PC-9 (cell line): Measurements from ENCODE around the gene NOS1AP. TPM values are rescaled to one million over a fixed set of nuclear protein-coding genes. Genes with fewer than 3 reads are reported as not detected.

Source experiments
- BruUV-seq: library from RNA; stranded (reverse); fragments of 400-500 nt; replicated peaks from 2 replicates; lab custom pipeline; 2021; lab: Mats Ljungman, UMichigan
- CTCF ChIA-PET: fragments of 300-600 bp; sonication (Branson Sonifier 250); formaldehyde crosslinking; loops from one replicate; lab custom pipeline; 2022; ENCODE audit warnings: antibody characterized with exemption; lab: Charles Lee
- POLR2A ChIA-PET: fragments of 300-600 bp; sonication (Branson Sonifier 250); formaldehyde crosslinking; loops from one replicate; lab custom pipeline; 2022; ENCODE audit warnings: antibody characterized with exemption; ENCODE audit not compliant: unreplicated experiment; lab: Charles Lee
- DNase-seq, 2 experiments: peaks; one replicate each; pipeline versions ENCODE4 v3.0.0 to v3.0.0-alpha.2; 2015 to 2022; ENCODE audit warnings: mixed read lengths in 1 of 2
- H2AFZ ChIP-seq: fragments of 200-600 bp; sonication (generic); 2 replicates; pipeline ENCODE4 v1.8.1; 2017; ENCODE audit warnings: antibody characterized with exemption
- H3F3A ChIP-seq: fragments of 200-600 bp; sonication (generic); 2 replicates; pipeline ENCODE4 v1.8.1; 2017; ENCODE audit warnings: antibody characterized with exemption, mild to moderate bottlenecking, low read depth; ENCODE audit not compliant: insufficient read depth
- H3K27ac ChIP-seq: fragments of 200-600 bp; sonication (generic); 2 replicates; pipeline ENCODE4 v1.6.1; 2016; ENCODE audit warnings: mixed run types
- H3K27me3 ChIP-seq: fragments of 200-600 bp; sonication (generic); 2 replicates; pipeline ENCODE4 v1.6.1; 2016; ENCODE audit warnings: low read depth, mixed run types; ENCODE audit not compliant: insufficient read depth
- H3K36me3 ChIP-seq: fragments of 200-600 bp; sonication (generic); 2 replicates; pipeline ENCODE4 v1.6.1; 2016; ENCODE audit warnings: low read depth, mixed run types
- H3K4me1 ChIP-seq: fragments of 200-600 bp; sonication (generic); replicated peaks from 2 replicates; pipeline ENCODE4 v1.6.1; 2016; ENCODE audit warnings: mixed run types; ENCODE audit not compliant: insufficient read depth
- H3K4me2 ChIP-seq: fragments of 200-600 bp; sonication (generic); 2 replicates; pipeline ENCODE4 v1.6.1; 2017; ENCODE audit warnings: mixed run types
- H3K4me3 ChIP-seq: fragments of 200-600 bp; sonication (generic); 2 replicates; pipeline ENCODE4 v1.6.1; 2016; ENCODE audit warnings: mixed run types
- H3K79me2 ChIP-seq: fragments of 200-600 bp; sonication (generic); 2 replicates; pipeline ENCODE4 v1.6.1; 2017; ENCODE audit warnings: low read depth, mixed run types
- H3K9me2 ChIP-seq: fragments of 200-600 bp; sonication (generic); 2 replicates; pipeline ENCODE4 v1.8.1; 2017; ENCODE audit warnings: mild to moderate bottlenecking; ENCODE audit not compliant: insufficient read depth
- H3K9me3 ChIP-seq: fragments of 200-600 bp; sonication (generic); 2 replicates; pipeline ENCODE4 v1.8.1; 2016; ENCODE audit warnings: low read depth; ENCODE audit not compliant: insufficient read depth
- H4K20me1 ChIP-seq: fragments of 200-600 bp; sonication (generic); 2 replicates; pipeline ENCODE4 v1.8.1; 2017; ENCODE audit not compliant: insufficient read depth
- CTCF ChIP-seq: fragments of 200-600 bp; sonication (generic); conservative IDR thresholded peaks from 2 replicates; pipeline ENCODE4 v1.6.1; 2017; ENCODE audit warnings: mixed run types, antibody characterized with exemption, mild to moderate bottlenecking, moderate library complexity
- EZH2 ChIP-seq: fragments of 200-600 bp; sonication (generic); IDR thresholded peaks from 2 replicates; pipeline ENCODE4 v1.8.0; 2017; ENCODE audit warnings: antibody characterized with exemption, low read depth
- intact Hi-C: fragments of 100-400 bp; cut with micrococcal nuclease; formaldehyde crosslinking; loops from one replicate; pipeline ENCODE4 v1.10.0; 2022; ENCODE audit not compliant: unreplicated experiment
- total RNA-seq: library from RNA; stranded (reverse); gene quantifications from 2 replicates; pipeline ENCODE4 v1.2.3, GENCODE V29; 2021

Gene NOS1AP
- total RNA-seq, 1 experiment from 2014 or later, result 9.9 TPM

GRCh38 chr1:162363823-162364222 lies 294.3 kb downstream of the NOS1AP start:
- Histone ChIP-seq H3K4me3 (no peak overlapping the region), H3F3A (no peaks in the 10 kb centered on the region), H3K79me2 (no peaks in the 10 kb centered on the region), H2AFZ (no peak overlapping the region), H3K27ac (no peak overlapping the region), H3K27me3 (no peaks in the 10 kb centered on the region), H3K4me1 (no peaks in the 10 kb centered on the region), H4K20me1 (no peaks in the 10 kb centered on the region), H3K9me3 (no peaks in the 10 kb centered on the region), H3K9me2 (no peaks in the 10 kb centered on the region), H3K4me2 (no peak overlapping the region), H3K36me3 (no peaks in the 10 kb centered on the region; the same call in 1 of the 2 replicates)
- BruUV-seq, result no TSS peak
- intact Hi-C loops, result no loop called here
- TF ChIP-seq CTCF (no peak), EZH2 (no peak)
- ChIA-PET POLR2A (no interaction called here), CTCF (no interaction called here)
- DNase-seq, result no peak

- Histone ChIP-seq H3K4me1 (no peaks in the 10 kb centered on the region), H2AFZ (no peak overlapping the region), H4K20me1 (no peaks in the 10 kb centered on the region), H3K4me3 (no peak overlapping the region), H3K9me2 (no peaks in the 10 kb centered on the region), H3K9me3 (no peaks in the 10 kb centered on the region), H3K79me2 (no peaks in the 10 kb centered on the region), H3K4me2 (no peak overlapping the region), H3K27ac (no peak overlapping the region), H3K36me3 (no peaks in the 10 kb centered on the region; the same call in 1 of the 2 replicates), H3F3A (no peaks in the 10 kb centered on the region), H3K27me3 (no peaks in the 10 kb centered on the region)
- TF ChIP-seq CTCF, result no peak
- no peak for TF ChIP-seq EZH2
- POLR2A ChIA-PET, result no interaction called here
- CTCF ChIA-PET, result no interaction called here
- no peak for DNase-seq
- no TSS peak for BruUV-seq
- intact Hi-C loops, result no loop called here
Measured at GRCh38 chr1:162364498-162364897, 295.0 kb downstream of the NOS1AP start.

- intact Hi-C loops, result no loop called here
- Histone ChIP-seq H3K27me3 (no peaks in the 10 kb centered on the region), H2AFZ (no peak overlapping the region), H4K20me1 (no peaks in the 10 kb centered on the region), H3K9me2 (no peaks in the 10 kb centered on the region), H3F3A (no peaks in the 10 kb centered on the region), H3K36me3 (no peaks in the 10 kb centered on the region; the same call in 1 of the 2 replicates), H3K4me2 (no peak overlapping the region), H3K4me1 (no peaks in the 10 kb centered on the region), H3K79me2 (no peaks in the 10 kb centered on the region), H3K9me3 (no peaks in the 10 kb centered on the region), H3K4me3 (no peak overlapping the region), H3K27ac (no peak overlapping the region)
- CTCF ChIA-PET, result no interaction called here
- POLR2A ChIA-PET, result no interaction called here
- no peak for DNase-seq
- TF ChIP-seq EZH2 (no peak), CTCF (no peak)
- BruUV-seq, result no TSS peak
Measured at GRCh38 chr1:162365284-162366020, 296.0 kb downstream of the NOS1AP start.
